ENCODE measurements around the gene RAET1L. TPM values are rescaled to one million over a fixed set of nuclear protein-coding genes. Genes with fewer than 3 reads are reported as not detected.
"Not testable (repeated sequence)": the region's sequence is repeated elsewhere in the genome, so short reads cannot be mapped to it uniquely, and the experiment has no call there.

RAET1L gene, protein sequence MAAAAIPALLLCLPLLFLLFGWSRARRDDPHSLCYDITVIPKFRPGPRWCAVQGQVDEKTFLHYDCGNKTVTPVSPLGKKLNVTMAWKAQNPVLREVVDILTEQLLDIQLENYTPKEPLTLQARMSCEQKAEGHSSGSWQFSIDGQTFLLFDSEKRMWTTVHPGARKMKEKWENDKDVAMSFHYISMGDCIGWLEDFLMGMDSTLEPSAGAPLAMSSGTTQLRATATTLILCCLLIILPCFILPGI
- not detected for total RNA-seq (2021; fragmentation: NEBNext Ultra II Directional; extraction: Animal tissue kit (Norgen Biotek cat#: 25700))
- long read RNA-seq = 0 reads

GRCh38 chr6:150025201-150025917, at the start of gene RAET1L:
Gene RAET1L (minus strand): TSS chr6:150025532. CDS start chr6:150025471, 61 bp downstream.
- Mint-ChIP-seq H3K36me3 (ENCODE audit: low read depth) (no peaks in the 10 kb centered on the region), H3K4me1 (ENCODE audit: low read depth) (peaks cover 9% of the 10 kb centered on the region), H3K4me3 (peak within 1 kb of the TSS; percentile 86), H3K27ac (no peak within 1 kb of the TSS), H3K9me3 (no peaks in the 10 kb centered on the region), H3K27me3 (ENCODE audit: insufficient read depth) (peaks cover 51% of the 10 kb centered on the region)
- DNase-seq = peak; percentile 59
- TF ChIP-seq, protein P1, sequence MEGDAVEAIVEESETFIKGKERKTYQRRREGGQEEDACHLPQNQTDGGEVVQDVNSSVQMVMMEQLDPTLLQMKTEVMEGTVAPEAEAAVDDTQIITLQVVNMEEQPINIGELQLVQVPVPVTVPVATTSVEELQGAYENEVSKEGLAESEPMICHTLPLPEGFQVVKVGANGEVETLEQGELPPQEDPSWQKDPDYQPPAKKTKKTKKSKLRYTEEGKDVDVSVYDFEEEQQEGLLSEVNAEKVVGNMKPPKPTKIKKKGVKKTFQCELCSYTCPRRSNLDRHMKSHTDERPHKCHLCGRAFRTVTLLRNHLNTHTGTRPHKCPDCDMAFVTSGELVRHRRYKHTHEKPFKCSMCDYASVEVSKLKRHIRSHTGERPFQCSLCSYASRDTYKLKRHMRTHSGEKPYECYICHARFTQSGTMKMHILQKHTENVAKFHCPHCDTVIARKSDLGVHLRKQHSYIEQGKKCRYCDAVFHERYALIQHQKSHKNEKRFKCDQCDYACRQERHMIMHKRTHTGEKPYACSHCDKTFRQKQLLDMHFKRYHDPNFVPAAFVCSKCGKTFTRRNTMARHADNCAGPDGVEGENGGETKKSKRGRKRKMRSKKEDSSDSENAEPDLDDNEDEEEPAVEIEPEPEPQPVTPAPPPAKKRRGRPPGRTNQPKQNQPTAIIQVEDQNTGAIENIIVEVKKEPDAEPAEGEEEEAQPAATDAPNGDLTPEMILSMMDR (IDR thresholded peaks at IDR 0.05) = no peak

DNA sequence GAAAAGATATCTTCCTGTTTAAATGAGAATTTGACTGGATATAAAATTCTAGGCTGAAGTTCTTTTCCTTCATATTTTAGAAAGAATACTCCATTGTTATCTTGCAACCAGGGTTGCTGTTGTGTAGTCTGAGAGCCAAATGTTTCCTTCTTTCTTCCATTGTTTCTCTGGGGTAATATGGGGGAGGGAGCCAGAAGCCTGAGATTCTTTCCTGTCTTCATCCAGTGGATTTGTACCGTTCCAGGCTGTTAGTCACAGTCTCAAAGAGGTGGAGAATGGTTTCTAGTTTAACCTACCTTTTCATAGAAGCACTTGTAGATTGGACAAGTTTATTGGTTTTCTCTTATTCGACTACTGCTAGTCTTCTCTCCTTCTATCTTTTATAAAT, 49.7 kb upstream of the RAET1L start:
- peaks cover 30% of the 10 kb centered on the region for H3K4me1 Mint-ChIP-seq (ENCODE audit: low read depth)
- TF ChIP-seq, protein P1 (IDR thresholded peaks at IDR 0.05) = no peak
- peaks cover 13% of the 10 kb centered on the region for H3K27me3 Mint-ChIP-seq (ENCODE audit: insufficient read depth)
- no peak overlapping the region for H3K27ac Mint-ChIP-seq
- H3K4me3 Mint-ChIP-seq = no peak overlapping the region
- H3K36me3 Mint-ChIP-seq (ENCODE audit: low read depth) = no peaks in the 10 kb centered on the region
- no peaks in the 10 kb centered on the region for H3K9me3 Mint-ChIP-seq
- DNase-seq = no peak

- Mint-ChIP-seq H3K4me1 (ENCODE audit: low read depth) (peaks cover 30% of the 10 kb centered on the region), H3K27me3 (ENCODE audit: insufficient read depth) (peaks cover 13% of the 10 kb centered on the region)
- H3K4me3 Mint-ChIP-seq; H3K36me3 Mint-ChIP-seq (ENCODE audit: low read depth); H3K27ac Mint-ChIP-seq; H3K9me3 Mint-ChIP-seq; DNase-seq: not testable (repeated sequence)
Measured at GRCh38 chr6:150074396-150075033, 49.2 kb upstream of the RAET1L start.

- Mint-ChIP-seq H3K36me3 (ENCODE audit: low read depth) (no peaks in the 10 kb centered on the region), H3K4me3 (no peak overlapping the region), H3K27ac (no peak overlapping the region), H3K4me1 (ENCODE audit: low read depth) (peaks cover 30% of the 10 kb centered on the region), H3K9me3 (no peaks in the 10 kb centered on the region), H3K27me3 (ENCODE audit: insufficient read depth) (peaks cover 13% of the 10 kb centered on the region; the same call in 1 of the 2 replicates)
- peak; percentile 42 for DNase-seq
- TF ChIP-seq, protein P1 (IDR thresholded peaks at IDR 0.05) = no peak
Measured at GRCh38 chr6:150072201-150072600, 46.9 kb upstream of the RAET1L start.

DNA sequence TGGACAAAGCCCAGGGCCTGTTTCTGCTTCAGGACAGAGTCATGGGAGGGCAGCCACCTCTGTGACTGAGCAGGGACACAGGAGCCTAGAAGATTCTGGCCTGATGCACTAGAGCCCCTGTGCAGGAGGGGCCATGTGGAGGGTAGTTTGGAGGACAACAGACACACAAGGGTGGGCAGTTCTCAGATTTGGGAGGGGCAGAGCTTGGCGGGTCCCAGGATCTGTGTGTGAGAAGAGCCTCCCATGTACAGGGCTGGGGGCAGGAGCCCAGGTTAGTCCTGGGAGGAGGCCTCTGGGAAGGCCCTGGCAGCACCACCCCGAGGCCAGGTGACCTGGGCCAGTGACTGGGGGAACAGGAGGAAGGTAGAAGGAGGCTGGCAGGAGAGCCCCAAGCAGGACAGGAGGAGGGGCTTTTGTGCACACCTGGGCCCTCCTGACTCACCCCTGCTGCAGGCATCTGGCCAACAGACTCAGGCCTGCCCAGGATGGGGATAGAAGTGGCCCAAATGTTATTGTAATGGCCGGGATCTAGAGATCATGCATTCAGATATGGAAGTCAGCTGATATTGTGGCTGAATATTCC, 45.0 kb upstream of the RAET1L start:
- H3K4me3 Mint-ChIP-seq = no peak overlapping the region
- 0 out of 2 replicates have a peak, but pooled peaks cover 6% of the 10 kb centered on the region for H3K36me3 Mint-ChIP-seq (ENCODE audit: low read depth)
- TF ChIP-seq, protein P1 (IDR thresholded peaks at IDR 0.05) = no peak
- peaks cover 30% of the 10 kb centered on the region for H3K4me1 Mint-ChIP-seq (ENCODE audit: low read depth)
- DNase-seq = no peak
- no peaks in the 10 kb centered on the region for H3K9me3 Mint-ChIP-seq
- no peak overlapping the region for H3K27ac Mint-ChIP-seq
- H3K27me3 Mint-ChIP-seq (ENCODE audit: insufficient read depth) = peaks cover 6% of the 10 kb centered on the region; the same call in 1 of the 2 replicates
